GM18508 (cell line): ENCODE data around the gene RGMA.

Source experiments
- ATAC-seq: cut with Tn5 transposase; IDR thresholded peaks from one replicate; pipeline ENCODE4 v1.9.1; 2021; ENCODE audit warnings: moderate number of reproducible peaks; ENCODE audit not compliant: insufficient read depth, unreplicated experiment

RGMA gene

DNA sequence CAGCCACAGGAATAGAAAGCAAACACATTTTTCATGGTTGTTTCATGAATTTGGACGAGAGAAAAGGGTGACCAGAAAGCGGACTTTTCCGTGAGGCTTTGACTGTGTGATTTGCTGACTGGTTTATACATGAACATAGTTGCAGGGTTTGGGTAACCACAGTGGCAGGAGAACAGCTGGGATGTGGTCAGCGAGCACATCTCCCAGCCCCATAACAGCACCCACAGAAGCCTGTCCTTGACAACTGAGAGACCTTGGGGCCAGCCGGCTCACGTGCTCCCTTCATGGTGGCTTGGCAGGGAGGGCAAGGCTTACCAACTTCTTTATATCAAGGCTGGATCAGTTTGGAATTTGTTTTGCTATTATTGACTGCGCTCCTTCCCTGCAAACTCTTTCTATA, 13.2 kb upstream of the RGMA start:
- no peak for ATAC-seq

DNA sequence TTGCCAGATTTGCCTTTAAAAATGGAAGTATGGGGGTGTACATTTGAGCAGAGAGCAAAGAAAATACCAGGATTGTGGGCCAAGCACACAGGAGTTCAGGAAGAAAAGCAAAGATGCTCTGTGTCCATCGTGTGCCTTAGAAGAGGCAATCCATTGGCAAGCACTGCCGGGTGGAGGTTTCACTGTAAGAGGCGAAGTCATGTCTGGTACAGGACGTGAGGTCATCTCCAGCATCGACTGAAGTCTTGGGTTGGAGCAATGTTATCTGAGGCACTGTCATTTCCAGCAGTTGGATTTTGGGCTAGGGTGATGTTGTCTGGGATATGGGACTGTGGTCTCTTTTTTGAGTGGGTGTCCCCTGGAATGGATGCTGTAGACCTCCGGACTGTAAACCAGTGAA, 4.8 kb upstream of the RGMA start:
- no peak for ATAC-seq

DNA sequence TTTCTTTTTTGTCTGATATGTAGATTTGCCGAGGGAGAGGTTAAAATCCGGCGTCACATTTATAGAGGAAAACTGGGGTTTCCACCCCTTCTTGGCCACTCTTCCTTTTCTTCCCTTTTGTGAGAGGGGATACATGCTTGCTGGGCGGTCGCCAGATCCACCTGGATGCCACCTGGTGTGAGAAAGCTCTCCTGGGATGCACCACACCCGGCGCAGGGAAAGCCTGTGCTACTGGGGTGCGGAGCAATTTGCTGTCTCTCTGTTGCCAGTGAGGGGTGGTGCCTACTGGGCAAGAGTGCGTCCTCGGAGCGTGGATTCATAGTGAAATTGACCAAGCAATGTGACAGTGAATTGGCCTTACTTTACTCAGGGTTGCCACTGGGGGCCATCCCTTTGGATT, 2.5 kb upstream of the RGMA start:
- no peak for ATAC-seq

DNA sequence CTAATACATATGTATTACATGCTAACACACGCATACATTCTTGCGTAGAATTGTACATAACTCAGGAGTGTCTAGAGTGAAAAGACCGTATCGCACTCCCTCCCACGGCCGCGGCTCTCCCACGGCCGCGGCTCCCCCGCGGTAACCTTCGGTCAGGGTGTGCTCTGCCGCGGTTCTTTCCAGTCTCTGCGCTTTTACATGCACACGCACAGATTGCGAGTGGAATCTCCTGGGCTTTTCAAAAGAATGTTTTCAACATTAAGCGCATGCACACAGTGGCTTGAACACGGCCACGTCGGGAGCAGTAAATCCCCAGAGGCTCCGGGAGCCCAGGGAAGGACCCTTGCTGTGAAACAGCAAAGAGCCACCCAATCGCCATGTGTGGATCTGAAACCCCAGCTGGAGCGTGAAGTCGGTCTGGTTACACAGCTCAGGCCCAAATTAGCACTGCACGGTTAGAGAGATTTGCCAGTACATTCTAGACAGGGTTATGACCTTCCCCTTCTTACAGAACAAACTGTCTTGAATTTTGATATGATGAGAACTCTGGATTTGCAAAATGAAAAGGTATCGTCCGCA, 805 bp upstream of the RGMA start:
- ATAC-seq: no peak

DNA sequence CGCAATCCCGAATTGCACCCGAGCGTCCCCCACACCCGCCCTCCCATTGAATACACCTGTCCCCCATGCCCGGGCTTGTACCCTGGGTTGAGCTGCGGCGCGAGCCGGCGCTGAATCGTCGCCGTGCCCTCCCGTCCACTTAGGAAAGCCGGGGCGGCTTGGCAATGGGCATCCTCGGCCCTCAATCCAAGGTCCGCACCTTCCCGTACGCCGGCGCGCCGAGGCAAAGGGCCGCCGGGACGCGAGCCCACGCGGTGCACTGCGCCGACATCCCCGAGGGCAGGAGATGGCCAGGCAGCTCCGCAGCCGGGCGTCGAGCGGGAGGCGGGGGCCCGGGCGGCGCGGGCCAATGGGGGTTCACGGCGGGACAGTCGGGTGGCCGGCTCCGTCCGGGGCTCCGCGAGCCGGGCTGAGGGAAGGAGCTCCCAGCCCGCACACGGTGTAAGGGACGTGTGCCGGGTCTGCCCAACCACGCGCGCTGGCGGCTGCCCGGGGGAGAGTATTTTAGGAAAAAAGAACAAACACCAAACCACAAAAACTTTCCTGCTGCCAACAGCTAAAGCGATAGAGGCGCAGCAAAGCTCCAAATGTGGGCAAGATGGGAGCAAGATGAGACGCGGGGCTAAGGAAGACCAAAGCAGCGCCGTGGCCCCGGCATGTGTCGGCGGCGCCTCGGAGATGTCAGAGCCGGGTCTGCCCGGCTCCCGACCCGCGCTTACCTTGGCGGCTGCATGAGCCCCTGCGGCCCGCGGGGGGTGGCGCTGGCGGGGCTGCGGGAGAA, 621 bp downstream of the RGMA start:
- no peak for ATAC-seq

DNA sequence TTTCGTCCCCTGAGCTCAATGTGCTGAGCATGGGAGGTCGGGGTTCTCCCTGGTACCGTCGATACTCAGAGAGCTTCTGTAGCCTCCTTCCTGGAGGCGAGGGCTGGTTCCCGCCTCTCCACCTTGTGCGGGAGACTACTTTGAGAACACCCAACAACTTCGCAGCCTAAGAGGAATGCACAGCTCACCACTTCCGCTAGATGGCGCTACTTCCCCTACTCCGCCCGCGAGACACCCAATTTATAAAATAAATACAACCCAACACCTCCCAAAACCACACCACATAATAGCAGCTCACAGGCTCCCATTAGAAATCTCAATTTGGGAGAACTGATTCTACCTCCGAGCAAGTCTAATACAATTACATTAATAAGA, 1.2 kb downstream of the RGMA start:
- no peak for ATAC-seq

DNA sequence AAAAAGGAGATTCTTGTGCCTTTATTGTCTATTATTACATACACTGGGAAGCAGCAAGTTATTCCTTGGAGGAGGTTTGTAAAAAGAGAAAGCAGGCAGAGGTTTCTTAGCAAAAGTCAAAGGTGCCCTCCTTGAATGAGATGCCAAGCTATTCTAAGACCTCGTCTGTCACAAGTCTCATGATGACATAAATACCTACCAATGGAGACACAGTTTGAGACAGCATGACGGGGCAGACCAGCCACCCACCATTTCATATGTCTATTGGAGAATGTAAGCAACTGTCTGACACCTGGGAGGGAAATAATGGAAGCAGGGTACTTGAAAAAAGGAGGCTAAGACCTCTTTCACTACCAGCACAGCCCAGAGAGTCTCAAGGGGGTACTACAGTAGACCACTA, 2.2 kb downstream of the RGMA start:
- no peak for ATAC-seq

DNA sequence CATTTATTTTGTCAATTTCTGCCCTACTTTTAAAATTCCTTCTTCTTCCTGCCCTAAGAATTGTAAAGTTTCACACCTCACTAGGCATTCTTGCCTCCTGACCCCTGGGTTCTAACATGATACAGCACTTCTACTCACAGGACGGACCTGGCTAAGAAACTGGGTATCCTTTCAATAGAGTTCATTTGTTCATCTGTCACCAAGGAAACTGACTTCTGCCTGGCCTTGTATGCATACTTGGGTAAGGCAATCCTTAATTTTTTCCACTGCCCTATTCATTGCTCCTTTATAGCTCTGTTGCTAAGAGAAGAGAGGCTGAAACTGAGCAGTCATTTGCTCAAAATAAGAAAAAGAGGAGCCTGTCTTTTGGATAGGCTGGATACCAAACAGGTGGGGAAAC, 3.3 kb downstream of the RGMA start:
- ATAC-seq: no peak

DNA sequence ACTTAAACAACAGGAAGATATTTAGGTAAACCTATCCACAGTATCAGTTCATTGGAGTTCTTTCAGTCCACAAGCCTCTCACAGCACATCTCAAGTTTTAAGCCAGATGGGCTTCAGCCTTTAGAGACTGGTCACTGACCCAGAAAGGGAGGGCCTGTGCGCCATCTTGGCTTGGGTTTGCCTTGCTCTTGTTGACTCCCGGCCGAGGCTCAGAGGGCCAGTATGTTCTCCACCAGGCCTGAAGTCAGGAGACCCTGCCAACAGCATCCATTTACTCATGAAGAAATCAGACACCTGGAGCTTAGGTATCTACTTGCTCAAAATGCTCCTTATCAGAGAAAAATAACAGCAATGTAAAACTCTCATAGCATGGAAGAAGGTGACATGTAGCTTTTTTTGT, 6.2 kb downstream of the RGMA start:
- ATAC-seq: no peak

DNA sequence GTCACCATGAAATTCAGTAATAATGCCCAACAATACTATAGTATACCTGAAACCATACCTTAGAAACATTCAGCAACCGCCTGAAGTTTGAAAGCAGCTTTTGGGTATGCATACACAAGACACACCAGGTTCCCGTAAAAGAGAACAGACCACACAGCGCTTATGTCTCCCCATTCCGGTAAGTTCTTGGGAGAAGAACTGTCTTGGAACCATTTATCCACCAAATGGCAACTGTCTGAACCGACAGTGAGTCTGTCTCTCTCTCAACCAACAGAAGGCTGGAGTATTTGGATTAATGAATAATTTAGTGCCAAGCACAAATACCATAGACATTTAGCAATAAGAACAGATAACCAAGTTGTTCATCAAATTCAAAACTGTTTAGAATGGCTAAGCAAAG, 7.6 kb downstream of the RGMA start:
- no peak for ATAC-seq

DNA sequence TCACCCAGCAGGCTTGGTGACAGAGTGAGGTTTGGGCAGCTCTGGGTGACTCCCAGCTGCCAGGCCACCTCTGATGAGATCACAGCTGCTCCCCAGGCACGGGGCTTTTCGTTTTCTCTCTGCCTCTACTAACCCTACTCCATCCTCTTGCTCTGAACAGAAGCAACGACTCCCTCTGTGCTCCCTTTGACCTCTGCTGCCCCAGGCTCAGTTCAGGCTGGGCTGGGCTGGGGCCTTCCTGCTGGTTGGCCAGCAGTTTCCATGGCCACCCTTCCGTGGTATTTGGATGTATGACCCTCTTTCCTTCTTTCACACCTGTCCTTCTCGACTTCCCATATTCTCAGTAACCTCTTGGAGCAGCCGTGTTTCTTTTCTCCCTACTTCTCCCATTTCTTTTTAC, 8.6 kb downstream of the RGMA start:
- no peak for ATAC-seq

DNA sequence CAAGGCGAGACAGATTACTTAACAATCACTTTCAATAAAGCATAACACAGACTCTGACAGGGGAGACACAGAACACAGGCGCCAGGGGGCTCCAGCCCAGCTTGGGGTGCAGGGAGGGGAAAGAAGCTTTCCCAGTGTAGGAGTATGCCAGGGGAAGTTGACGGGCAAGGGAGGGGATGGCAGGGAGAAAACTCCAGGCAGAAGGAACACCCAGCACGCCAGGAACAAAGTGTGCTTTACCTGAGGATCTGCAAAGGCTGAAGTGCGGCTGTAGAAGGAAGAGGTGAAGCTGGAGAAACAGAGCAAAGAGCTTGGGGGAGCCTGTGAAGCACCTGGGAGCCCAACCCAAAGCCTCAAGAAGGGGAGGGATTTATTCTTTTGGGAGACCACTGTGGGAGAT, 12.1 kb downstream of the RGMA start:
- no peak for ATAC-seq

DNA sequence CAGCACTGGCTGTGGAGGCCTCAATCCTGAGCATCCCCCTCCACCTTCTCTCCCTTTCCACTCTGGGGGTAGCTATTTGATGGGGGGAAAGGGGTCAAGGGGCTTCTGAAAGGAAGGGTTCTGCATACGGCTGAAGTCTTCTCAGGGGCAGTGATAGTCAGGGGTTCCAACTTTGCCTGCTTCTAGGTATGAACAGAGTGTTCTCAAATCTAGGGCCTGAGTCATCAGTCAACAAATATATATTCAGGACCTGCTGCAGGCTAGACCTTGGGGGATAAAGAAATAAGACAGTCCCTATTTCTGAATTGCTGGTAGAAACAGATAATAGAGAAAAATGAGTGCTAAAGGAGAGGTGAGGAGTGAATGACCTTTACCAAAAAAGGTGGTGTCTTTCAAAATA, 12.8 kb downstream of the RGMA start:
- ATAC-seq: no peak

DNA sequence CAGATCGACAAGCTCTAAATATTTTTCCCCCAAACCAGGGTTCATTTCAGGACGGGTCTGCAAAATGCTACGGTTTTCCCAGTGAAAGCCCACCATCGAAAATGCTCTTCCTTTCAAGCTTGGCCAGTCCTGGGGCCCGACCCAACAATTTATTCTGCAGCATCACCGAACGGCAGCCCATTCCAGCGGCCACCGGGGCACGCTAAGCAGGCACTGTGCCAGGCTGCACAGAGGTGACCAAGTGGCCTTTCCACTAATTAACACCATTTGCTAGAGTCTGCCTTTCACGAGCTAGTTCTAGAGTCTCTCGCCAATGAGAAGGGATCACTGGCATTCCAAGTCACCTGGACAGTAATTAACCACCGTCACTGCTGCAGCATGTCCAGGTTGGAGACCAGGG, 14.4 kb downstream of the RGMA start:
- ATAC-seq: no peak

DNA sequence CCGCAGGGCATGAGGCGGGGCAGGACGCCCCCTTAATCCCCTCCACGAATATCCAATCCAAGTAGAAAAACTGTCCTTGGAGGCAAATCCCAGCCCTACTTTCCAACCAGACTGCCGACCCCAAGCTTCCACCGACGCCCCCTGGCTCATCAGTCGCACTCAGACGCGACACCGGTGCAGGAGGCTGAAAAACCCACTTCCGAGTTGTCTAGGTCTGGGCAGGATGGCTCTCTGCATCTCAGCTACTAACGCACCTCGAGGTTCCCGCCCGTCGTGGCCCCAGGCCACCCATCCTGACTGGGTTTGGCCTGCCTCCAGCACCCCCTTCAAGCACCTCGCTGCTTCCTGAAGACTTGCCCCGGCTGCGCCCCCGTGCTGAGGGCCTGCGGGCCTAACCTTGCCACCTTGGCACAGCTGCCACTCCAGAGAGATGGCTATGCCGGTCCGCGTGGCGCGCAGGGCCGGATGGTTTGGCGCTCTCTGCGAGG, 15.5 kb downstream of the RGMA start:
- no peak for ATAC-seq

DNA sequence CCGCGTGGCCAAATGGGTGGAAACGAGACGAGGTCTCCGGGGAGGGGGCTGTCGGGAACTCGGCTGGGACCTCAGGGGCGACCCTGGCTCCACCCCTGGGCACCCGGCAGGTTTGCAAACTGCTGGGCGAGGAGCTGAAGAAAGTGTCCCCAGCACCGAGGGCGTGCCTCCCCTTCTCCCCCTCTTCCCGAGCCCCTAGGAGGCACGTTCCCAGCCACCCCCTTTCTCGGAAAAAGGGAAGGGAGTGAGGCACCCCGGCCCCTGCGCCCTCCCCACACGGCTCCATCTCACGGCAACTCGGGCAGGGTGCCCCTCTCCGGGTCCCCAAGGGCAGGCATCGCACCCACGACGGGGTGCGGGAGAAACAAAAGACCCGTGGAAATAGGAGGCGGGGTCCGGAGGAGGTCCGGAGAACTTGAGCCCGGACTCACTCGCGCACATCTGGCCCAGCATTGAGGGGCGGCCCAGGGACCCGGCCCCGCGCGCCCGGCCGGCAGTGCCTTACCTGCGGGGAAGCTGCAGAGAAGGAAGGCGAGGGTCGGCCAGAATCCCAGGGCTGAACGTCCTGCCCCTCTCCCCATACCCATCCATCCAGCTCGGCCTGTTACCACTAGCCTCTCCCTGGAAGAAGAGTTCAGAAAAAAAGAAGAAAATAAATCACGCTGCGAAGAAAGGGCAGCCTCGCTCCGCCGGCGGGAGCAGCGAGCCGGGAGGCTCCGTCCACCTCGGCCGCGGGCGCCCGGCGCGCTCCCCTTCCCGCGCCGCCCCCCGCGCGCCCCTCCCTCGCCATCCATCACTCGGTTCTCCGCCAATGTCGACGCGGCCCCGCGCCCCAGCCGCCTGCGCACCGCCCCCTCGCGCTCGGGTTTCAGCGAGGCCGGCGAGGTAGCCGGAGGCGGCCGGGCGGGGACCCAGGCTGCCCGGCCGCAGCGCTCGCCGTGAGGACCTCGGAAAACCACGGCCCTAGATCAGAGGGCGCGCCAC, 16.3 kb downstream of the RGMA start:
- no peak for ATAC-seq

DNA sequence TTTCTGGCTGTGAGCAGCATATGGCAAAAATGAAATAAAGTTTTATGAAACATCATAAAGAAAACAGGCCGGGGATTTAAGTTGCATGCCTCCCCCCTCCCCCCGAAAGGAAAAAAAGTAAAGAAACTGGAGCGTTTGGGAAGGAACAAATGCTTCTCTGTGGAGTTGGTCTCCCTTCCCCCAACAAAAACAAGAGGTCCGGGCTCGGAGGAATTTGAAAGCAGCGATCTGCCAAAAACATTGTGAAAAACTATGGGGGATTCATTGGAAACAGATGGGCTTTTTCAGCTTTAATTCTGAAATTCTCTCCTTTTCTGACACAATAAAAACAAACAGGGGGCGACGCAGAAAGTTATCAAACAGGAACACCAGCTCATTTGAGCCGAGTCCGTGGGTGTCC, 17.0 kb downstream of the RGMA start:
- ATAC-seq: no peak

DNA sequence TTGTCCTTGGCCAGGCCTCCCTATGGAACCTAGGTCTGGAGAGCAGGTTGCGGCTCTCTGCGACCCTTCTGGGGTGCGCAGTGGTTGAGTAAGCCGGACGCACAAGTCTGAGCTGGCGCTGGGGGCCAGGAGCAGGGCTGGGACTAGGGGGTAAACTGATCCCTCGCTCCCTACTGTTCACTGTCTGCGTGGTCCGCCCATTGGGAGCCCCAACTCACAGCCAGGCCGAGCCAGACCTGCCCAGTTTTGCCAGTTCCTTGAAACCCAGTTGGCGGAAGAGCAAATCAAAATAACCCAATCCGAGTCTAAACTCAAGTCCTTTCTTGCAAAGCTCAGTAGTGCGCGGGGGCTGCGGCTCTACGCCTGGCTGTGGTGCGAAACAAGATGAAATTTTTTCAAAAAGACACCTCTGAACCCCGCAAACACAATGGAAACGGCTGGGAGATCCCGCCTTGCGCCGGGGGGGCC, 17.5 kb downstream of the RGMA start:
- no peak for ATAC-seq

DNA sequence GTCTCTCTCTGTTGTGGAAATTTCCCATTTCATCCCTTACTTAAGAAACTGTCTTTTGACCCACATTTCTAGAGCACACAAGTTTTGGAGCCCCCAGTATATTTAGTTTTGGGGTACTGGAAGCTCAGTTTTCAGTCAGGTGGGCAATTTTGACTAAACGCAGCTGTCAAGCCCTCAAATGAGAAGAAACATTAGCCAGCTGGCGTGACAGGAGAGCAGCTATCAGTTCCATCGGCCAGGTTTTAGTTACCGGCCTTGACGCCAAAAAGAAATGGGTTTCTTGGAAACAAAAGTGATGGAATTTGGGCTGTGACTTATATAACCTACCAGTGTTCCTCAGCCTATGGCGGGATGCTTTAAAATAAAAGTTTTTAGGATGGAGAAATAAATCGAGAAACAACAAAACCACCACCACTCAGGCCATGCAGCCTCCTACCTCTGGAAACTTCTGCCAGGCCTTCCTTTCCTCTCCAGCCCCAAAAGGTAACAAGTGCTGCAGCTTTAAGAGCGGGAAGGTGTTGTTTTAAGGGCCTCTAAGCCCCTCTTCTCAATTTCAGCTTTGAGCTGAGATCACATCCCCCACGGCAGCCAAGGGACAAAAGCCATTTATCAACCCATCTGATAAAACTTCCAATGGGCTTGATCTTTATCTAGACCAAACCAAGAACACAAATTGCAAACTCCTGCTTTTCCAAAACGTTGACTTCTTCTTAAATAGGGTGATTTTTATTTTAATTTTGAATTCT, 18.3 kb downstream of the RGMA start:
- ATAC-seq: no peak

DNA sequence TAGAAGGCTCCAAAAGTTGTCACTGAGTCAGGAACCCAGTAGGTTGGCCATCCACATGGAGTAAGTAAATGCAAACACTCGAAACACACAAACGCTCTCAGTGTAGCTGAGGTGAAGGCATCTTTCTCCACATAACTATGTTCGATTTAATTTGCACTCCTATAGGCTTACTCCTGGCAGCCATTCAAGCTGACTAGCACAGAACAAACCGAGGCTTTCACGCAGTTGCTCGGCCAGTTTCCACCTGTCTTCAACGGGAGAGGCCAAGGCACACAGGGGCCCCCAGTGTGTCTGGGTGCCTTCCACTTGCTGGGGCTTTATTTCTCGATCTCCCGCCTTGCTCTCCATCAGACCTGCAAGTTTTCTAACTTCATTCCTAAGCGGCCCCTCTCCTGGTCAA, 18.9 kb downstream of the RGMA start:
- ATAC-seq: no peak
